Activated T-helper 1 cell treated with anti-CD3 and anti-CD28 coated beads, Interleukin-2, amount 50 U/mL, for 16 hours (primary cell): ENCODE data around the gene ESPL1.

Experiments
- DNase-seq, 2 donors: peaks; one replicate each; pipeline ENCODE4 v3.0.0-alpha.2; 2020; ENCODE audit warnings: low read depth in 1 of 2, low spot score in 1 of 2

Gene ESPL1

GRCh38 chr12:53333845-53334244 lies 65.7 kb downstream of the ESPL1 start:
- no peak for DNase-seq

DNA sequence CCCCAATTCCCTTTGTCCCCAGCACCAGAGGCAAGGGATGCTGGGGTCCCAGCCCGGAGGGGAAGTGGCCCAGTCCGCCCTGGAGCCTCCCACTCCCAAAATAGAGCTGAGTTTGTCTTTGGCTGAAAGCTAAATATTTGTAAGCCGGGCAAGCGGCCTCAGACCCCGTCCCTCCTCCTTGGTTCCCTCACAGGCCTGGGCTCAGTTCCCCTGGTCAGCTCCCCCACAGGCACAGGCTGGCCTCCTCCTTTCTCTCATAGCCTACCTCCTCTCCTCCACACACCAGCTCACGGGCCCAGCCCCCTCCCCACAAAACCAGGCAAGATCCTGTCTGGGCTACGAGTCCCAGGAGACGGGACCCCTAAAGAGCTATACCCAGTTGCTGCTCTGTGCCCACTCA lies 66.7 kb downstream of the ESPL1 start:
- DNase-seq = no peak

- DNase-seq = no peak
Measured at GRCh38 chr12:53336181-53336681, 68.1 kb downstream of the ESPL1 start, which contains the start of gene SP7. Gene SP7, minus strand, starts transcription at chr12:53336354. Its CDS starts 708 bp downstream, at chr12:53335646.

DNA sequence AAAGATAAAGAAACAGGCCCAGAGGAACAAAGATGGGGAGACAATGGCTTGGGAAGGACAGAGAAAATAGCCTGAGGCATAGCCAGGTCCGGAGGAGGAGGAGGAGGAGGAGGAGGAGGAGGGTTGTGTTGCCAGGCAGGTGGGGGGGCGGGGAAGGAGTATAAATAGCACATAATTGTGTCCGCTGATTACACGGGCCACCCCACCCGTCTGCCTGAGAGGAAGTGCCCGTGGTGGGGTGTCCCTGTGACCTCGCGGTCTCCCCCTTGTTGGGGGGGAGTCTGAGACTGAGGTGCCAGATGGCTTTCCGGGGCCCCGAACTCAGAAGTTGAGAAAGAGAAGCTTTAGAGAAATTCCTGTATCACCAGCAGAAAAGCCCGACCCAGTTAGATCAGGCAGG lies 69.9 kb downstream of the ESPL1 start:
- DNase-seq = no peak

DNA sequence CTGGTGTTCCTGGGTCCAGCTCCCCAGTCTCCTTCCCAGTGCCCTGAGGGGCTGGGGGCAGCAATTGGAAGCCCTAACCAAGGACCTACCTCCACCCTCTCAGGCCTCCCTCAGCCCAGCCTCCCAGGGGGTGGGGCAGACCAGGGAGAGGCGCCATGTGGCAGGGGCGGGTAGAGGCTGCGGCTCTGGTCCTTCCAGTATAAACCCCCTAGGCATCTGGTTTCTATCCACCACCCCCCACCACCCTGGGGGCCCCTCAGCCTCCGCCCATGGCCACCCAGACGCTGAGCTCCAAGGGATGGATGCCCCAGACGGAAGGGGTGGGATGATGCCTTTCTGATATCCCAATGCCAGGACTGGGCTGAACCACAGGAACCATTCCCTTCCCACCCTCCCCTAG lies 70.8 kb downstream of the ESPL1 start:
- no peak for DNase-seq

GRCh38 chr12:53340398-53340797 lies 72.3 kb downstream of the ESPL1 start:
- DNase-seq = no peak
